Measurements from ENCODE around the gene INTS13. TPM values are rescaled to one million over a fixed set of nuclear protein-coding genes. Genes with fewer than 3 reads are reported as not detected.

Gene INTS13
- total and polyA plus RNA-seq, 2 donors (not counting 1 experiment from before 2014, with no cell fraction given), result 29.2 to 33.0 TPM

DNA sequence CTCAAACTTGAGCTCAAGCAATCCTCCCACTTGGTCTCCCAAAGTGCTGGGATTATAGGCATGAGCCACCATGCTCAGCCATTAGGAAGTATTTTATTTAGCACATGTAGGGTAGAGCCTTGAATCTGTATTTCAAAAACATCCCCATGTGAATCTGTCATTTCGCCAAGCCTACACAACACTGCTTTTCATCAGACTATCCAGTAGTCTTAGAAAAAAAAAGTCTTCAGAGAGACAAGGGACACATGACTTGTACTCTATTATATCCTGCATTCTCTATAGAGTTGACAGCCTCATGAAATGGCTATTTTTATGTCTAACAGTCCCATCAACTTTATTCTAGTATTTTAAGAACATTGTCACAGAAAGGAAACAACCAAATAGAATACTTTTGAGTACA, 41.0 kb upstream of the INTS13 start:
- TF ChIP-seq CTCF (conservative IDR thresholded peaks at IDR 0.05 in 1 of 2, IDR thresholded peaks at IDR 0.05 in 1 of 2; ENCODE audit: low read depth in 1 of 2, low read length in 2 of 2), result no peak
- TF ChIP-seq EZH2 (IDR thresholded peaks at IDR 0.05; ENCODE audit: low read length, missing control alignments), result no peak
- H3K9ac ChIP-seq (ENCODE audit: insufficient read depth, low read length), result no peak overlapping the region
- no peak overlapping the region for H3K4me2 ChIP-seq (ENCODE audit: extremely low read depth, insufficient read depth, low read length)
- no peak overlapping the region for H3K27ac ChIP-seq (ENCODE audit: insufficient read depth, low read length)
- no peaks in the 10 kb centered on the region for H3K27me3 ChIP-seq (ENCODE audit: control insufficient read depth, insufficient read depth, low read length)
- no peaks in the 10 kb centered on the region for H4K20me1 ChIP-seq (ENCODE audit: control insufficient read depth, extremely low read depth, insufficient read depth, low read length)
- no peak for DNase-seq (ENCODE audit: low read depth in 2 of 2)
- H3K4me3 ChIP-seq (replicated peaks in 1 of 4; ENCODE audit: control extremely low read depth in 1 of 4, insufficient read depth in 1 of 4, low read depth in 3 of 4, low read length in 4 of 4), result no peak overlapping the region
- H2AFZ ChIP-seq (ENCODE audit: low read length), result no peak overlapping the region
- H3K9me3 ChIP-seq (ENCODE audit: control insufficient read depth, insufficient read depth, low read depth, low read length), result no peaks in the 10 kb centered on the region
- no peaks in the 10 kb centered on the region for H3K36me3 ChIP-seq (ENCODE audit: control insufficient read depth, insufficient read depth, low read length)
- no peaks in the 10 kb centered on the region for H3K4me1 ChIP-seq (ENCODE audit: control insufficient read depth, extremely low read depth, insufficient read depth, low read length)
- H3K79me2 ChIP-seq (ENCODE audit: control insufficient read depth, insufficient read depth, low read length), result no peaks in the 10 kb centered on the region

- TF ChIP-seq CTCF (conservative IDR thresholded peaks at IDR 0.05 in 1 of 2, IDR thresholded peaks at IDR 0.05 in 1 of 2; ENCODE audit: low read depth in 1 of 2, low read length in 2 of 2) (no peak), EZH2 (IDR thresholded peaks at IDR 0.05; ENCODE audit: low read length, missing control alignments) (no peak)
- no peak overlapping the region for H3K4me3 ChIP-seq (replicated peaks in 1 of 4; ENCODE audit: control extremely low read depth in 1 of 4, insufficient read depth in 1 of 4, low read depth in 3 of 4, low read length in 4 of 4)
- no peak overlapping the region for H3K4me2 ChIP-seq (ENCODE audit: extremely low read depth, insufficient read depth, low read length)
- H3K27ac ChIP-seq (ENCODE audit: insufficient read depth, low read length), result no peak overlapping the region
- DNase-seq (ENCODE audit: low read depth in 2 of 2), result no peak
- H4K20me1 ChIP-seq (ENCODE audit: control insufficient read depth, extremely low read depth, insufficient read depth, low read length), result no peaks in the 10 kb centered on the region
- no peaks in the 10 kb centered on the region for H3K4me1 ChIP-seq (ENCODE audit: control insufficient read depth, extremely low read depth, insufficient read depth, low read length)
- H3K36me3 ChIP-seq (ENCODE audit: control insufficient read depth, insufficient read depth, low read length), result no peaks in the 10 kb centered on the region
- no peaks in the 10 kb centered on the region for H3K9me3 ChIP-seq (ENCODE audit: control insufficient read depth, insufficient read depth, low read depth, low read length)
- no peaks in the 10 kb centered on the region for H3K79me2 ChIP-seq (ENCODE audit: control insufficient read depth, insufficient read depth, low read length)
- H2AFZ ChIP-seq (ENCODE audit: low read length), result no peak overlapping the region
- no peaks in the 10 kb centered on the region for H3K27me3 ChIP-seq (ENCODE audit: control insufficient read depth, insufficient read depth, low read length)
- H3K9ac ChIP-seq (ENCODE audit: insufficient read depth, low read length), result no peak overlapping the region
Measured at GRCh38 chr12:26976687-26977086, 38.9 kb upstream of the INTS13 start.

DNA sequence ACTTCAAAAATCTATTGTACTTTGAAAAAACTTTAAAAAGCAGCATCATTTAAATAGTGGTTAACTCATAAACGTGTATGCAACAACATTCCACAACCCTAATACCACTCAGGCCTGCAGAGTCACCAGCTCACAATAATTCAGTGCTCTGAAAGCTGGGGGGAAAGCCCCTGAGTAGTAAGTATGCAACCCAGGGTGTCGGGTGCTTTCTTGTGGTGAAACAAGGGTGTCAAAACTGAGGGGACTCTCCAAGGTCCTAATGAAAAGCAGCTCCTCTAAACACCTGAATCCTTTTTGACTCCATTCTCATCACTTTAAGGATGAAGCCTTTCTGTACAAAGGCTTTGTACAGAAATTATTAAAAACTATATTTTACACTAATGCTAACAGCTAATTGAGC, 34.2 kb upstream of the INTS13 start:
- DNase-seq (ENCODE audit: low read depth in 2 of 2), result no peak
- H4K20me1 ChIP-seq (ENCODE audit: control insufficient read depth, extremely low read depth, insufficient read depth, low read length), result no peaks in the 10 kb centered on the region
- no peaks in the 10 kb centered on the region for H3K36me3 ChIP-seq (ENCODE audit: control insufficient read depth, insufficient read depth, low read length)

More for the DNA sequence above, 34.2 kb upstream of the INTS13 start:
- Histone ChIP-seq H3K9me3 (ENCODE audit: control insufficient read depth, insufficient read depth, low read depth, low read length) (no peaks in the 10 kb centered on the region), H3K27ac (ENCODE audit: insufficient read depth, low read length) (no peak overlapping the region), H3K4me2 (ENCODE audit: extremely low read depth, insufficient read depth, low read length) (no peak overlapping the region), H3K4me1 (ENCODE audit: control insufficient read depth, extremely low read depth, insufficient read depth, low read length) (no peaks in the 10 kb centered on the region), H2AFZ (ENCODE audit: low read length) (no peak overlapping the region), H3K27me3 (ENCODE audit: control insufficient read depth, insufficient read depth, low read length) (no peaks in the 10 kb centered on the region), H3K9ac (ENCODE audit: insufficient read depth, low read length) (no peak overlapping the region), H3K4me3 (replicated peaks in 1 of 4; ENCODE audit: control extremely low read depth in 1 of 4, insufficient read depth in 1 of 4, low read depth in 3 of 4, low read length in 4 of 4) (no peak overlapping the region), H3K79me2 (ENCODE audit: control insufficient read depth, insufficient read depth, low read length) (no peaks in the 10 kb centered on the region)
- TF ChIP-seq EZH2 (IDR thresholded peaks at IDR 0.05; ENCODE audit: low read length, missing control alignments) (no peak), CTCF (conservative IDR thresholded peaks at IDR 0.05 in 1 of 2, IDR thresholded peaks at IDR 0.05 in 1 of 2; ENCODE audit: low read depth in 1 of 2, low read length in 2 of 2) (no peak)
